Smooth muscle cell (in vitro differentiated cells): ENCODE data around the gene LRRC49. TPM values are rescaled to one million over a fixed set of nuclear protein-coding genes. Genes with fewer than 3 reads are reported as not detected.
"Not testable (repeated sequence)": the region's sequence is repeated elsewhere in the genome, so short reads cannot be mapped to it uniquely, and the experiment has no call there.

ENCODE experiments used
- DNase-seq: peaks from one replicate; lab custom pipeline; 2025; ENCODE audit not compliant: unreplicated experiment; lab: John Stamatoyannopoulos, UW
- H2AFZ ChIP-seq: fragments of 200-600 bp; sonication (generic); 2 replicates; pipeline ENCODE4 v1.6.0; 2016; ENCODE audit warnings: antibody characterized with exemption, low read depth, mild to moderate bottlenecking
- H3F3A ChIP-seq: fragments of 200-600 bp; sonication (generic); 2 replicates; pipeline ENCODE4 v1.6.0; 2017; ENCODE audit warnings: antibody characterized with exemption, low read depth
- H3K27ac ChIP-seq: fragments of 200-600 bp; sonication (generic); 2 replicates; pipeline ENCODE4 v1.5.1; 2016; ENCODE audit warnings: low read depth, mild to moderate bottlenecking
- H3K27me3 ChIP-seq: fragments of 200-600 bp; sonication (generic); 2 replicates; pipeline ENCODE4 v1.6.1; 2016; ENCODE audit warnings: low read depth, mild to moderate bottlenecking
- H3K36me3 ChIP-seq: fragments of 200-600 bp; sonication (generic); 2 replicates; pipeline ENCODE4 v1.5.1; 2016; ENCODE audit warnings: low read depth
- H3K4me1 ChIP-seq: fragments of 200-600 bp; sonication (generic); 2 replicates; pipeline ENCODE4 v1.5.1; 2016; ENCODE audit warnings: low read depth
- H3K4me2 ChIP-seq: fragments of 200-600 bp; sonication (generic); 2 replicates; pipeline ENCODE4 v1.6.0; 2016; ENCODE audit warnings: mild to moderate bottlenecking
- H3K4me3 ChIP-seq: fragments of 200-600 bp; sonication (generic); 2 replicates; pipeline ENCODE4 v1.5.1; 2016; ENCODE audit warnings: mild to moderate bottlenecking
- H3K79me2 ChIP-seq: fragments of 200-600 bp; sonication (generic); 2 replicates; pipeline ENCODE4 v1.6.0; 2016; ENCODE audit warnings: low read depth, mild to moderate bottlenecking
- H3K9ac ChIP-seq: fragments of 200-600 bp; sonication (generic); 2 replicates; pipeline ENCODE4 v1.6.0; 2016; ENCODE audit warnings: low read depth
- H3K9me3 ChIP-seq: fragments of 200-600 bp; sonication (generic); replicated peaks from 2 replicates; pipeline ENCODE4 v1.5.1; 2016; ENCODE audit warnings: low read depth
- H4K20me1 ChIP-seq: fragments of 200-600 bp; sonication (generic); 2 replicates; pipeline ENCODE4 v1.6.0; 2016; ENCODE audit warnings: low read depth
- WGBS: methylation state at CpG from one replicate; pipeline ENCODE4 v1.1.7; 2016; ENCODE audit warnings: low lambda C conversion rate; 5-methylcytosine and 5-hydroxymethylcytosine counted together
- polyA plus RNA-seq: library from polyadenylated mRNA; unstranded; fragments of >200 nt; fragmentation: Nextera tagmentation; extraction: Ambion mirVana; gene quantifications from 2 replicates; pipeline ENCODE4 v1.2.1, GENCODE V29; 2016
- total RNA-seq: library from RNA; depleted of rRNA; stranded (reverse); fragments of >200 nt; gene quantifications from 2 replicates; pipeline ENCODE4 v1.2.3, GENCODE V29; 2014
- TF ChIP-seq, protein P1 (sequence below): fragments of 200-600 bp; sonication (generic); IDR thresholded peaks from 2 replicates; pipeline ENCODE4 v1.5.1; 2017; ENCODE audit warnings: borderline replicate concordance, mild to moderate bottlenecking, antibody characterized with exemption; ENCODE audit not compliant: insufficient read depth, poor library complexity, severe bottlenecking

The LRRC49 gene
- total and polyA plus RNA-seq, 2 experiments from 2014 or later: 3.1 to 8.3 TPM

DNA sequence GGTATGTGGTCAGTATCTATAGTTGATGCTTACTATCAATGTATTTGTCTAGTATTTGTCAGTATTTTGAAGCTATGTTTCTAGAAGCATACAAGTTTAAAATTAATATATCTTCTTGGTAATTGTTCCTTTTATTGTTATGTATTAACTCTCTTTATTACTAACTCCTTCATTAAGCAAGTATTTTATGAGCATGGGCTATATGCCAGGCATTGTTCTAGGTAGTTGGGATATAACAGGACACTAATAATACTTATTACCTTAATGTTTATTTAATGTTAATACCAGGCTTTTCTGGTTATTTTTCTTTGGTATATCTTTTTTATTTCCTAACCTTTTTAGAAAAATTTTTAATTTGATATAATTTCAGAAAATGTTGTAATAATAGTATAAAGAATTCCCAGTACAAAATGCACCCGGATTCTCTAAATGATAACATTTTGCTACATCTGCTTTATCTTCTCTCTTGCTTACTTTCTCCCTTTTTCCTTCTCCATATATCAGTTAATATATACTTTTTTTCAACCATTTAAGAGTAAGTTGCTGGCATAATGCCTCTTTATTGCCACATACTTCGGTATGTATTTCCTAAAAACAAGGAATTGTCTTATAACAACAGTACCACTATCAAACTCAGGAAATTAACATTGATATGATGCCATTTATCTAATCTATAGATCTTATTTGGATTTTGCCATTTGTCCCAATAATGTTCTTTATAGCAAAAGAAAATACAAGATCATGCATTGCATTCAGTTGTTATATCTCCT is 30.9 kb downstream of the LRRC49 start:
- Histone ChIP-seq H3K79me2 (no peaks in the 10 kb centered on the region), H3K4me3 (no peak overlapping the region), H3K9me3 (no peaks in the 10 kb centered on the region), H3K4me2 (no peak overlapping the region), H3K27ac (no peak overlapping the region), H4K20me1 (no peaks in the 10 kb centered on the region), H3K9ac (no peak overlapping the region), H2AFZ (no peak overlapping the region), H3K4me1 (no peaks in the 10 kb centered on the region), H3K36me3 (no peaks in the 10 kb centered on the region), H3F3A (no peaks in the 10 kb centered on the region), H3K27me3 (no peaks in the 10 kb centered on the region)
- DNase-seq: no peak
- 96% methylated on average over 2 of the region's 2 CpGs for WGBS
- TF ChIP-seq, protein P1, sequence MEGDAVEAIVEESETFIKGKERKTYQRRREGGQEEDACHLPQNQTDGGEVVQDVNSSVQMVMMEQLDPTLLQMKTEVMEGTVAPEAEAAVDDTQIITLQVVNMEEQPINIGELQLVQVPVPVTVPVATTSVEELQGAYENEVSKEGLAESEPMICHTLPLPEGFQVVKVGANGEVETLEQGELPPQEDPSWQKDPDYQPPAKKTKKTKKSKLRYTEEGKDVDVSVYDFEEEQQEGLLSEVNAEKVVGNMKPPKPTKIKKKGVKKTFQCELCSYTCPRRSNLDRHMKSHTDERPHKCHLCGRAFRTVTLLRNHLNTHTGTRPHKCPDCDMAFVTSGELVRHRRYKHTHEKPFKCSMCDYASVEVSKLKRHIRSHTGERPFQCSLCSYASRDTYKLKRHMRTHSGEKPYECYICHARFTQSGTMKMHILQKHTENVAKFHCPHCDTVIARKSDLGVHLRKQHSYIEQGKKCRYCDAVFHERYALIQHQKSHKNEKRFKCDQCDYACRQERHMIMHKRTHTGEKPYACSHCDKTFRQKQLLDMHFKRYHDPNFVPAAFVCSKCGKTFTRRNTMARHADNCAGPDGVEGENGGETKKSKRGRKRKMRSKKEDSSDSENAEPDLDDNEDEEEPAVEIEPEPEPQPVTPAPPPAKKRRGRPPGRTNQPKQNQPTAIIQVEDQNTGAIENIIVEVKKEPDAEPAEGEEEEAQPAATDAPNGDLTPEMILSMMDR: no peak

DNA sequence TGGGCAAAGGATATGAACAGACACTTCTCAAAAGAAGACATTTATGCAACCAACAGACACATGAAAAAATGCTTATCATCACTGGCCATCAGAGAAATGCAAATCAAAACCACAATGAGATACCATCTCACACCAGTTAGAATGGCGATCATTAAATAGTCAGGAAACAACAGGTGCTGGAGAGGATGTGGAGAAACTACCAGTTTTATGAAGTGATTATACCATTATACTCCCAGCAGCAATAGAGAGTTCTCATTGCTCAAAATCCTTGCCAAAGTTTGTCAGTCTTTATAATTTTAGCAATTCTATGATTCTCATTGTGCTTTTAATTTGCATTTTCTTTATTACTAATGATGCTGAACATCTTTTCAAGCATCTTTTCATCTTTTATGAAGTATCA is 34.3 kb downstream of the LRRC49 start:
- not testable (repeated sequence) for H3F3A ChIP-seq, H3K27me3 ChIP-seq, H3K4me1 ChIP-seq, H3K9me3 ChIP-seq, H3K9ac ChIP-seq, H3K4me3 ChIP-seq, H3K27ac ChIP-seq, H3K4me2 ChIP-seq, DNase-seq, H3K79me2 ChIP-seq, H3K36me3 ChIP-seq, H4K20me1 ChIP-seq, H2AFZ ChIP-seq
- 73% methylated on average over 1 of the region's 1 CpG for WGBS

DNA sequence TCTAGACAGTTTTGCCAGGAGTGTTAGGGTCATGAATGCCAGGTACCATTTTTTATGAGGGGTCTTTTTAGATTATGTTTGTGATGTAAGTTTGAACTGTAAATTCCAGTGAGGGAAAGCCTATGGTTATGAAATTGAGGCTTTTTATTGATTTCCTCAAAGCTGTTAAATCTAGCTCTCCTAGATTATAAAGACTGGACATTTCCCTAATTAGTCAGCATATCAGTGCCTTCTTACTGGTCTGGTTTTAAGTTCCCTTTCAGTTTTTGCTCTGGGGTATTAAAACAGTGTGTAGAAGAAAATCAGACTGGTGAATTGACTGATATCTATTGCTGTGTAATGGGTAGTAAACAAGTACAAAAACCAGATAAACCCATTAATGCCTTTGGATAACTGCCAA is 39.2 kb downstream of the LRRC49 start:
- TF ChIP-seq, protein P1: no peak
- Histone ChIP-seq H3K9me3 (no peaks in the 10 kb centered on the region), H3K4me2 (no peak overlapping the region)

DNA sequence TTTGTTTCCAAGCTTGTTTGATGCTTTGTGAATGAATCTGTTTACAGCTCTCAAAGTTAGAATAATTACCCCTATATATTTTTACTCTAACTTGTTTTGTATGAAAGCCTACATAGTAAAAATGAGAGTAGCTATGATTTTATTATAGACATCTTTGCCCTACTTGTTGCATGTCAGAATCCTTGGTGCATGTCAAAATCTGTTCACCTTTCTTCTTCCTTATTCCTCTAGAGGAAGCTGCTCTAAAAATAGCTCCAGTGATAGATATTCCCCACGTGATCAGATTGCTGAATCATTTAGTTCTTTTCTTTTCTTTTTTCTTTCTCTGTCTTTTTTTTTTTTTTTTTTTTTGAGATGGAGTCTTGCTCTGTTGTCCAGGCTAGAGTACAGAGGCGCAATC is 39.8 kb downstream of the LRRC49 start:
- no peak for DNase-seq
- Histone ChIP-seq H3K9ac (no peak overlapping the region), H3K79me2 (no peaks in the 10 kb centered on the region), H3K27ac (no peak overlapping the region), H3K4me1 (no peaks in the 10 kb centered on the region), H3F3A (no peaks in the 10 kb centered on the region), H3K4me2 (no peak overlapping the region), H3K36me3 (no peaks in the 10 kb centered on the region), H3K27me3 (no peaks in the 10 kb centered on the region), H2AFZ (no peak overlapping the region), H4K20me1 (no peaks in the 10 kb centered on the region), H3K4me3 (no peak overlapping the region), H3K9me3 (no peaks in the 10 kb centered on the region)
- TF ChIP-seq, protein P1: no peak
- WGBS: 82% methylated on average over 2 of the region's 2 CpGs

More for the DNA sequence above, 39.2 kb downstream of the LRRC49 start:
- H4K20me1 ChIP-seq: no peaks in the 10 kb centered on the region
- H3K36me3 ChIP-seq: no peaks in the 10 kb centered on the region
- H2AFZ ChIP-seq: no peak overlapping the region
- no peak for DNase-seq
- no peaks in the 10 kb centered on the region for H3K27me3 ChIP-seq
- H3K9ac ChIP-seq: no peak overlapping the region
- no peak overlapping the region for H3K27ac ChIP-seq
- no peaks in the 10 kb centered on the region for H3F3A ChIP-seq
- H3K4me1 ChIP-seq: no peaks in the 10 kb centered on the region
- H3K4me3 ChIP-seq: no peak overlapping the region
- no peaks in the 10 kb centered on the region for H3K79me2 ChIP-seq
